GDM1 (cell line): Measurements from ENCODE around the gene NT5DC1.

Experiments
- DNase-seq: peaks from one replicate; lab custom pipeline; 2025; lab: John Stamatoyannopoulos, UW

The NT5DC1 gene

GRCh38 chr6:116100419-116101301, at the start of gene NT5DC1:
Gene NT5DC1, plus strand, starts transcription at chr6:116100853. Its CDS starts 78 bp downstream, at chr6:116100931.
- DNase-seq = peak; percentile 57

DNA sequence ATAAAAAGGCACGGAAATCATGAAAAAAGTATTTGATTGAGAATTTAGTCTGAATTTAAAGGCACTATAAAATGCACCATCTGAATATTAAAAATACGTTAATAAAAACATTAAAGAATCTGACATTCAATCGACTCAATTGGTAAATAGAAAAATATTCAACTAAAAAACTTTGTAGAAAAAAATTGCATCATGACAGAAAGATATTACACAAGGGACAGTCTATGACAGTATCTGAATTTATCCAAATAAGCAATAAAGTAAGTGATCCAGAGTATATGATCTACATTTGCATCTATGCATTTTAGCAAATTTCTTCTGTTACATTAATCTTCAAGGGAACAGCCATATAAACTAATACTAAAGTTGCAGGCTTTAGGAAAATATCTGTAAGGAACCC, 49.4 kb upstream of the NT5DC1 start:
- DNase-seq = no peak

DNA sequence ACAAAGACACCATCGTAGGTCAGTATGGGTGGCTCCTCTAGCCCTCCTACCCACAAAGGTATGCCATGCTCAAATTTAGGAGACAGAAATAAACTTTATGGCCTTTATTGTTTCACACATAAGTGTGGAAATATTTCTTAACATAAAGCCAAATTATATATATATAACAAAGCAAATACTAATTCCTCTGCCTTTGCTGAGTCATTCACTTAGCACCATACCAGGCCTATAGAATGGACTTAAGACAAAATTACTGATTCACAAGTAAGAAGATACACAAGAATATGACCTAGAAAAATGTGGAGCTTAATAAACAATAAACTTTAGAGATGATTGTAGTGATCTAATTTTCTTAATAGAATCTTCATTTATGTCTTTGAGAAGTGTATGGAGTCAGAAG, 45.1 kb upstream of the NT5DC1 start:
- DNase-seq = no peak

- DNase-seq = no peak
These were observed 42.9 kb upstream of the NT5DC1 start for GRCh38 chr6:116057766-116058165.

- no peak for DNase-seq
These were observed 40.7 kb upstream of the NT5DC1 start for GRCh38 chr6:116059713-116060571.

- no peak for DNase-seq
These were observed 39.9 kb upstream of the NT5DC1 start, which contains the start of gene FRK for GRCh38 chr6:116060572-116061283. Gene FRK, minus strand, starts transcription at chr6:116060891. Its CDS starts 580 bp downstream, at chr6:116060311.

- DNase-seq = no peak
These were observed 38.2 kb upstream of the NT5DC1 start for GRCh38 chr6:116062496-116062895.

DNA sequence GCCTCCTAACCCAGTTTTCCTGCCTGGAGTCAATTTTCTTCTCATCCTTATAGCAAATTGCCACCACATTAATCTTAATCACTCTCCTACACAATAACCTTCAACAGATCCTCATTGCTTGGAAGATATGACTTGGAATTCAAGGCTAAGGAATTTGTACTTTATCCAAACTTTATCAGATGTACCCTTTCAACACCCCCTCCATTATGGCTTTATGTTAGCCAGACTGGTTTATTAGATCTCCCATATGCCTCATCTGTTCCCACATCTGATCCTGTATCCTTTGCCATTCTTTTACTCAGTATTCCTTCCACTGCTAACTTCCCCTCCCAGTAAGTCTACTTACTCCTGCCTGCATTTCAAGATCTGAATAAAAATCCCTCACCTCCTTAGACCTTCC, 36.0 kb upstream of the NT5DC1 start:
- DNase-seq = no peak

GRCh38 chr6:116066789-116067188, 33.9 kb upstream of the NT5DC1 start:
- no peak for DNase-seq

DNA sequence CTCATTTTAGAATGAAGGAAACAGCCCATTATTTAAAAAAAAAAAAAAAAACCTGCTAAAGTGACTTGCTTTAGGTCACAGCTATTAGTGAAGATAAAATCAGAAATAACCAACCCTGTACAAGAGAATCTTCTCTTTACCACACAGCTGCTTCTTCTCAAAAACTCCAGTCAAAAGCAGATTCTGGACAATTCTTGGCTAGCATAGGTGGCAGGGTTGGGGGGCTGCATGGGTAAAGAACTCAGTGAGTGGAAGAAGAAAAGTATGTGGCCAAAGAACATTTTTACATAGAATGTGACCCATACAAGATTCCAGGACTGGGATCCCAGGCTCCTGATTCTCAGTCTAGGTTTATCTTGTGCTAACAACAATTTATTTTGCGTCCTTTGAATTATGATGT, 30.6 kb upstream of the NT5DC1 start:
- no peak for DNase-seq

DNA sequence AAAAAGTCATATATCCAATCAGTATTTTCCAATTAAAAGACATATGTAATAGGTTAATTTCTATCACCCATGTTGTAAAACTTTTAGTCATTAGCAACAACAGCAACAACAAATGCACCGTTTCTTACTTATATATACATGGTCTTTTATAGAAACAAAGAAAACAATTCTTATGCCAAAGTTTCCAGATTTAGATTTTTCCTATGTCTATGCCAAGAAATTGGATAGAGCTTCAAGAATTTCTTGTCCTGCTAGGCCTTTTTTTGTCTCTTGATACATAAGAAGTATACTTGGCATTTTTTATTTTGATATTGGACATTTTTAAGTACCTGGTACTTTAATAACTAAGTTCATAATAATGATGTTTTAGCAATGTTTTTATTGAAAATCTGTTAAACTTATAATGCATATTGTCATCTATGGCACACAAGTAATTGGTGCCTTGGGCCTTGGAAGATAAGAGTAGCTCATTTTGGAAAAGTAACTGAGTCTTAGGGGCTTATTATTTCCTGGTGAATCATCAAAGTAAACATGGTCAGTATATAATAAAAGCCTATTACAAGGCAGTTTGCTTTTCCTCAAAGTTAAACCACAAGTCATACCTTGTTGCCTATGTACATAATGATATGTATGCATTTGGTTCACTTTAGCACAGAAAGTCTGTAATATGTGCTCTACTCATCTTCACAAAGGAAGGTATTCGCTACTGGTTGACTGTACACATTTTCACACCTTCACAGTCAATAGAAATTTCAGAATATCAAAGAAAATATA, 29.9 kb upstream of the NT5DC1 start:
- no peak for DNase-seq

GRCh38 chr6:116072368-116072767, 28.3 kb upstream of the NT5DC1 start:
- DNase-seq = no peak

DNA sequence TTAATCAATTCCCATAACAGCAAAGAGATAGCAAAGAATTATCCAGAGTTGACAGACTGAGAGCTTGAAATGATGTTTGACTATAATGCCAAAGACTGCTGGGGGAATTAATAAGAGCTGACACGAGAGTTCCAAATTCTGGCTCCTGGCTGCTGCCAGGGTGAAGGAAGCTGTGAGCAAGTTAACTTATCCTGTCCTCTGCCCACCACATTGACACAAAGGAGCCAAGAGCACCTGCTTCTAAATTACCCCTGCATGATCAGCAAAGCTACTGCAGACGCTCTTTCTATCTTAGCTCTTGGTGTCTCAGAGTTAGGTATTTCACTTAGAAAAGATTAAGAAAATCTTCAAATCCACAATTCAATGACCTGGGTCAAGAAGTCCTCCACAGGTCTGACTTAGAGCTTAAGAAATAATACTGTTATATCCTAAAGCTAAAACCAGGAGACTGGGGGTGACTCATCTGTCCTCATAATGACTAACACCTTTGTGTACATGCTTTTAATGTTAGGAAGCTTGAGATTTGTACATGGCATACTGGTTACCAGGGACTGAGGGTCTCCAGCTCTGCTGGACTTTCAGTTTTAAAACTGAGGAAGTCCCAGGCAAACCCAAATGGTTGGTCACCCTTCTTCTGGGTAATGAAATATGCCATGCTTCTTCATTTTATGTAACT, 26.8 kb upstream of the NT5DC1 start:
- DNase-seq = no peak

- DNase-seq = no peak
These were observed 25.8 kb upstream of the NT5DC1 start for GRCh38 chr6:116074732-116075390.

- no peak for DNase-seq
These were observed 22.1 kb upstream of the NT5DC1 start for GRCh38 chr6:116078522-116078921.

GRCh38 chr6:116078945-116079344, 21.7 kb upstream of the NT5DC1 start:
- no peak for DNase-seq

GRCh38 chr6:116083052-116083451, 17.6 kb upstream of the NT5DC1 start:
- no peak for DNase-seq

GRCh38 chr6:116084284-116084683, 16.4 kb upstream of the NT5DC1 start:
- no peak for DNase-seq

GRCh38 chr6:116087437-116088027, 13.1 kb upstream of the NT5DC1 start:
- DNase-seq = no peak

GRCh38 chr6:116088946-116089345, 11.7 kb upstream of the NT5DC1 start:
- DNase-seq = no peak
